ENCODE results near the gene NHLRC2.
"Not testable (repeated sequence)": the region's sequence is repeated elsewhere in the genome, so short reads cannot be mapped to it uniquely, and the experiment has no call there.

NHLRC2 gene

GRCh38 chr10:113823389-113823788, 31.1 kb upstream of the NHLRC2 start:
- Histone ChIP-seq H3K27ac (ENCODE audit: low read depth, low read length, poor library complexity, severe bottlenecking) (no peak overlapping the region), H3K9me2 (ENCODE audit: low read depth, low read length) (no peaks in the 10 kb centered on the region), H4K20me1 (ENCODE audit: insufficient read depth, low read length) (no peaks in the 10 kb centered on the region), H3K36me3 (ENCODE audit: insufficient read depth, low read length) (no peaks in the 10 kb centered on the region; the same call in 1 of the 2 replicates), H3K27me3 (ENCODE audit: insufficient read depth, low read length) (no peaks in the 10 kb centered on the region), H3K79me2 (ENCODE audit: insufficient read depth, low read length) (no peaks in the 10 kb centered on the region), H3K9me3 (ENCODE audit: low read length) (no peaks in the 10 kb centered on the region), H2AFZ (ENCODE audit: low read length) (no peak overlapping the region), H3F3A (ENCODE audit: insufficient read depth, low read length) (no peaks in the 10 kb centered on the region), H3K4me2 (ENCODE audit: low read length) (no peak overlapping the region), H3K4me3 (ENCODE audit: low read depth, low read length, poor library complexity, severe bottlenecking) (no peak overlapping the region), H3K4me1 (ENCODE audit: insufficient read depth, low read length, severe bottlenecking) (no peaks in the 10 kb centered on the region), H3K9ac (ENCODE audit: low read length) (no peak overlapping the region)
- TF ChIP-seq EZH2 (IDR thresholded peaks at IDR 0.05; ENCODE audit: borderline replicate concordance, low read length) = no peak
- TF ChIP-seq, protein P1, sequence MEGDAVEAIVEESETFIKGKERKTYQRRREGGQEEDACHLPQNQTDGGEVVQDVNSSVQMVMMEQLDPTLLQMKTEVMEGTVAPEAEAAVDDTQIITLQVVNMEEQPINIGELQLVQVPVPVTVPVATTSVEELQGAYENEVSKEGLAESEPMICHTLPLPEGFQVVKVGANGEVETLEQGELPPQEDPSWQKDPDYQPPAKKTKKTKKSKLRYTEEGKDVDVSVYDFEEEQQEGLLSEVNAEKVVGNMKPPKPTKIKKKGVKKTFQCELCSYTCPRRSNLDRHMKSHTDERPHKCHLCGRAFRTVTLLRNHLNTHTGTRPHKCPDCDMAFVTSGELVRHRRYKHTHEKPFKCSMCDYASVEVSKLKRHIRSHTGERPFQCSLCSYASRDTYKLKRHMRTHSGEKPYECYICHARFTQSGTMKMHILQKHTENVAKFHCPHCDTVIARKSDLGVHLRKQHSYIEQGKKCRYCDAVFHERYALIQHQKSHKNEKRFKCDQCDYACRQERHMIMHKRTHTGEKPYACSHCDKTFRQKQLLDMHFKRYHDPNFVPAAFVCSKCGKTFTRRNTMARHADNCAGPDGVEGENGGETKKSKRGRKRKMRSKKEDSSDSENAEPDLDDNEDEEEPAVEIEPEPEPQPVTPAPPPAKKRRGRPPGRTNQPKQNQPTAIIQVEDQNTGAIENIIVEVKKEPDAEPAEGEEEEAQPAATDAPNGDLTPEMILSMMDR (IDR thresholded peaks at IDR 0.05; ENCODE audit: low read length) = no peak

GRCh38 chr10:113825791-113826190, 28.7 kb upstream of the NHLRC2 start:
- no peaks in the 10 kb centered on the region for H4K20me1 ChIP-seq (ENCODE audit: insufficient read depth, low read length)
- no peak for TF ChIP-seq EZH2 (IDR thresholded peaks at IDR 0.05; ENCODE audit: borderline replicate concordance, low read length)
- TF ChIP-seq, protein P1 (IDR thresholded peaks at IDR 0.05; ENCODE audit: low read length) = no peak

GRCh38 chr10:113828567-113828966, 25.9 kb upstream of the NHLRC2 start:
- H4K20me1 ChIP-seq (ENCODE audit: insufficient read depth, low read length) = not testable (repeated sequence)

More at GRCh38 chr10:113825791-113826190, 28.7 kb upstream of the NHLRC2 start:
- Histone ChIP-seq H2AFZ (ENCODE audit: low read length) (no peak overlapping the region), H3K9ac (ENCODE audit: low read length) (no peak overlapping the region), H3K4me2 (ENCODE audit: low read length) (no peak overlapping the region), H3F3A (ENCODE audit: insufficient read depth, low read length) (no peaks in the 10 kb centered on the region), H3K36me3 (ENCODE audit: insufficient read depth, low read length) (no peaks in the 10 kb centered on the region; the same call in 1 of the 2 replicates), H3K9me3 (ENCODE audit: low read length) (0 out of 2 replicates have a peak, but pooled peaks cover 4% of the 10 kb centered on the region), H3K79me2 (ENCODE audit: insufficient read depth, low read length) (no peaks in the 10 kb centered on the region), H3K27ac (ENCODE audit: low read depth, low read length, poor library complexity, severe bottlenecking) (no peak overlapping the region), H3K4me1 (ENCODE audit: insufficient read depth, low read length, severe bottlenecking) (no peaks in the 10 kb centered on the region), H3K27me3 (ENCODE audit: insufficient read depth, low read length) (no peaks in the 10 kb centered on the region), H3K9me2 (ENCODE audit: low read depth, low read length) (no peaks in the 10 kb centered on the region), H3K4me3 (ENCODE audit: low read depth, low read length, poor library complexity, severe bottlenecking) (no peak overlapping the region)

GRCh38 chr10:113842171-113842570, 12.3 kb upstream of the NHLRC2 start:
- Histone ChIP-seq H3K27me3 (ENCODE audit: insufficient read depth, low read length) (no peaks in the 10 kb centered on the region), H3K4me3 (ENCODE audit: low read depth, low read length, poor library complexity, severe bottlenecking) (no peak overlapping the region), H3K9ac (ENCODE audit: low read length) (no peak overlapping the region), H3K27ac (ENCODE audit: low read depth, low read length, poor library complexity, severe bottlenecking) (no peak overlapping the region), H3K4me1 (ENCODE audit: insufficient read depth, low read length, severe bottlenecking) (no peaks in the 10 kb centered on the region), H3K9me2 (ENCODE audit: low read depth, low read length) (no peaks in the 10 kb centered on the region), H3K36me3 (ENCODE audit: insufficient read depth, low read length) (peaks cover 38% of the 10 kb centered on the region; the same call in 1 of the 2 replicates), H2AFZ (ENCODE audit: low read length) (no peak overlapping the region), H3K4me2 (ENCODE audit: low read length) (no peak overlapping the region), H4K20me1 (ENCODE audit: insufficient read depth, low read length) (no peaks in the 10 kb centered on the region), H3K9me3 (ENCODE audit: low read length) (no peaks in the 10 kb centered on the region), H3K79me2 (ENCODE audit: insufficient read depth, low read length) (no peaks in the 10 kb centered on the region), H3F3A (ENCODE audit: insufficient read depth, low read length) (no peaks in the 10 kb centered on the region)
- TF ChIP-seq, protein P1 (IDR thresholded peaks at IDR 0.05; ENCODE audit: low read length) = no peak
- no peak for TF ChIP-seq EZH2 (IDR thresholded peaks at IDR 0.05; ENCODE audit: borderline replicate concordance, low read length)

More at GRCh38 chr10:113828567-113828966, 25.9 kb upstream of the NHLRC2 start:
- H3K79me2 ChIP-seq (ENCODE audit: insufficient read depth, low read length); H3K27me3 ChIP-seq (ENCODE audit: insufficient read depth, low read length); H2AFZ ChIP-seq (ENCODE audit: low read length); H3K4me1 ChIP-seq (ENCODE audit: insufficient read depth, low read length, severe bottlenecking); H3K9me3 ChIP-seq (ENCODE audit: low read length); H3K9me2 ChIP-seq (ENCODE audit: low read depth, low read length); H3K27ac ChIP-seq (ENCODE audit: low read depth, low read length, poor library complexity, severe bottlenecking); H3K4me2 ChIP-seq (ENCODE audit: low read length); H3K36me3 ChIP-seq (ENCODE audit: insufficient read depth, low read length); H3K4me3 ChIP-seq (ENCODE audit: low read depth, low read length, poor library complexity, severe bottlenecking); H3F3A ChIP-seq (ENCODE audit: insufficient read depth, low read length); H3K9ac ChIP-seq (ENCODE audit: low read length): not testable (repeated sequence)
